SJSA1 (cell line): ENCODE results near the gene PTRH1. TPM values are rescaled to one million over a fixed set of nuclear protein-coding genes. Genes with fewer than 3 reads are reported as not detected.

Experiments
- DNase-seq, 2 experiments: peaks; one replicate each; pipeline ENCODE4 v3.0.0-alpha.2; 2015 to 2020; ENCODE audit warnings: low spot score in 2 of 2, low read depth in 1 of 2
- H3K27ac ChIP-seq: fragments of 250-450 bp; sonication (Bioruptor Pico); 2 replicates; pipeline ENCODE4 v1.5.1; 2020; ENCODE audit warnings: mild to moderate bottlenecking, moderate library complexity
- H3K27me3 ChIP-seq: fragments of 250-450 bp; sonication (Bioruptor Pico); replicated peaks from 2 replicates; pipeline ENCODE4 v1.5.1; 2020; ENCODE audit warnings: mild to moderate bottlenecking, moderate library complexity
- H3K36me3 ChIP-seq: fragments of 250-450 bp; sonication (Bioruptor Pico); 2 replicates; pipeline ENCODE4 v1.5.1; 2020; ENCODE audit warnings: mild to moderate bottlenecking
- H3K4me1 ChIP-seq: fragments of 250-450 bp; sonication (Bioruptor Pico); replicated peaks from 2 replicates; pipeline ENCODE4 v1.6.1; 2021; ENCODE audit warnings: mild to moderate bottlenecking
- H3K4me3 ChIP-seq: fragments of 250-450 bp; sonication (Bioruptor Pico); 2 replicates; pipeline ENCODE4 v1.5.1; 2020; ENCODE audit warnings: mild to moderate bottlenecking
- H3K9me3 ChIP-seq: fragments of 250-450 bp; sonication (Bioruptor Pico); replicated peaks from 2 replicates; pipeline ENCODE4 v1.5.1; 2020; ENCODE audit warnings: mild to moderate bottlenecking
- total RNA-seq: library from RNA; depleted of rRNA; stranded (reverse); fragments of >200 nt; shearing (Covaris generic); gene quantifications from 2 replicates; pipeline ENCODE4 v1.2.3, GENCODE V29; 2014

PTRH1 gene
- total RNA-seq, 1 experiment from 2014 or later, result 17.5 TPM

DNA sequence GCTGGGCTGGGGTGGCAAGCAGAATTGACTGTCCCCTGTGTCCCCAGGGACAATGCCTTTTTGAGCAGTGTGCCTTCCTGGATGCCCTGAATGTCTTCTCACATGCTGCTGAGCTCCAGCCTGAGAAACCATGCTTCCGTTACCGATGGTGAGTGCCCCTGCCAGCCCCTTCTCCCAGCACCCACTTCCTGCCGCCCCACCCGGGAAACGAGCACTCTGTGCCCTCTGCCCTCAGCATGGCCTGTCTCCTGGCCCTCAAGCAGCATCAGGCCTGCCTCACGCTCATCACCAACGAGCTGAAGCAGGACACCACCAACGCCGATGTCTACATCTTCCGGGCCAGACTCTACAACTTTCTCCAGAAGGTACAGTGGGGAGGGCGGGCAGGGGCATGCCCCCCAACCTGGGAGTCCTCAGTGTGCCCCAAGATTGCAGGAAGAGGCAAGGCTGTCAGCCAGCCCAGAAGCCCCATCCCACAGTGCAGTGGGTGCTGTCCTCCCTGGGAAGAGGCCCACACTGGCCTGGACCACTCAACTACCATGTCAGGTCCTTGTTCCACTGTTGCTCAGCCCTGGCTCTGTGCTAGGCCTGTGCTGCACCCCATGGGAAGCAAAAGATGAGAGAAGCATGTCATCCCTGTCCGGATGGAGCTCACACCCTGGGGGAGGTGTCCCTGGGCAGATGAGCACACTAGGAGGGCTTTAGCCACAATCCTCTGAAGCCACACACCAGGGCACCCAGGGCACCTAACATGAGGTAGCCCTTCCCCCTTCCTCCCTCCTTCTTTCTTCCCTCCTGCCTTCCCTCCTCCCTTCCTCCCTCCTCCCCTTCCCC is 4.8 kb upstream of the PTRH1 start:
- H3K9me3 ChIP-seq, result no peaks in the 10 kb centered on the region
- no peak for DNase-seq
- no peak overlapping the region for H3K27ac ChIP-seq
- H3K4me1 ChIP-seq, result peaks cover 27% of the 10 kb centered on the region
- no peaks in the 10 kb centered on the region; the same call in 1 of the 2 replicates for H3K36me3 ChIP-seq
- H3K4me3 ChIP-seq, result no peak overlapping the region
- H3K27me3 ChIP-seq, result no peaks in the 10 kb centered on the region

- peaks cover 7% of the 10 kb centered on the region; the same call in 1 of the 2 replicates for H3K36me3 ChIP-seq
- peaks cover 33% of the 10 kb centered on the region for H3K4me1 ChIP-seq
- no peaks in the 10 kb centered on the region for H3K9me3 ChIP-seq
- no peak overlapping the region for H3K27ac ChIP-seq
- no peak overlapping the region for H3K4me3 ChIP-seq
- no peak for DNase-seq
- H3K27me3 ChIP-seq, result no peaks in the 10 kb centered on the region
These were observed 2.3 kb upstream of the PTRH1 start for GRCh38 chr9:127717766-127718165.

- Histone ChIP-seq H3K9me3 (no peaks in the 10 kb centered on the region), H3K4me1 (peaks cover 24% of the 10 kb centered on the region), H3K27me3 (no peaks in the 10 kb centered on the region), H3K36me3 (peaks cover 7% of the 10 kb centered on the region; the same call in 1 of the 2 replicates), H3K4me3 (no peak overlapping the region), H3K27ac (peak overlapping the region; percentile 54)
- peak in 1 of 2 experiments; percentile 28 for DNase-seq
These were observed 949 bp upstream of the PTRH1 start for GRCh38 chr9:127716412-127716811.

GRCh38 chr9:127714951-127715469 is 453 bp downstream of the PTRH1 start:
- no peaks in the 10 kb centered on the region for H3K27me3 ChIP-seq
- H3K9me3 ChIP-seq, result no peaks in the 10 kb centered on the region
- no peak for DNase-seq
- H3K27ac ChIP-seq, result peak overlapping the region; percentile 54
- peaks cover 7% of the 10 kb centered on the region; the same call in 1 of the 2 replicates for H3K36me3 ChIP-seq
- peaks cover 12% of the 10 kb centered on the region for H3K4me1 ChIP-seq
- peak overlapping the region; percentile 52 for H3K4me3 ChIP-seq

- DNase-seq, result no peak
- no peaks in the 10 kb centered on the region for H3K9me3 ChIP-seq
- no peaks in the 10 kb centered on the region for H3K27me3 ChIP-seq
These were observed 1.3 kb downstream of the PTRH1 start for GRCh38 chr9:127714020-127714750.

GRCh38 chr9:127712867-127713266 is 2.6 kb downstream of the PTRH1 start:
- H3K36me3 ChIP-seq, result peaks cover 7% of the 10 kb centered on the region; the same call in 1 of the 2 replicates
- peaks cover 11% of the 10 kb centered on the region for H3K4me1 ChIP-seq
- no peak overlapping the region for H3K4me3 ChIP-seq
- H3K27me3 ChIP-seq, result no peaks in the 10 kb centered on the region
- no peaks in the 10 kb centered on the region for H3K9me3 ChIP-seq
- no peak for DNase-seq
- H3K27ac ChIP-seq, result no peak overlapping the region

More at GRCh38 chr9:127714020-127714750, 1.3 kb downstream of the PTRH1 start:
- Histone ChIP-seq H3K4me1 (peaks cover 11% of the 10 kb centered on the region), H3K4me3 (peak overlapping the region; percentile 52), H3K36me3 (peaks cover 7% of the 10 kb centered on the region; the same call in 1 of the 2 replicates), H3K27ac (no peak overlapping the region)

DNA sequence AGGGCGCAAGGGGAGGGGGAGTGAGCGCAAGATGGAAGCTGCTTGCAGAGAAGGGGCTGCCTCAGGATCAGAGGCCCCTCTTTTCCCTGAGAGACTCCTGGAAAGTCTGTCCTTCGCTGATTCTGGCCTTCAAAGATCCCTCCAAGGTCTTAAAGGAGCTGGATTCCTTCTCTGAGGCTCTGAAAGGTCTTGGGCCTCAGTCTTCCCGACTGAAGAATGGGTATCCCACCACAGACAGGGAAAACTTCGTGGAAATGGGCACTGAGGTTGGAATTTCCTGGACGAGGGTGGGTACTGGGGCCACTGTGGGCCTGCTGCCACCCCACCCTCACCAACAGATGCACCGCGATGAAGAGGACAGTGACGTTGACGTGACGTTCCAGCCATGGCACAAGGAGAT is 3.1 kb downstream of the PTRH1 start:
- DNase-seq, result no peak
- Histone ChIP-seq H3K9me3 (no peaks in the 10 kb centered on the region), H3K36me3 (peaks cover 7% of the 10 kb centered on the region; the same call in 1 of the 2 replicates), H3K27me3 (no peaks in the 10 kb centered on the region), H3K4me1 (peaks cover 11% of the 10 kb centered on the region), H3K27ac (no peak overlapping the region), H3K4me3 (no peak overlapping the region)

GRCh38 chr9:127711831-127712274 is 3.6 kb downstream of the PTRH1 start:
- H3K4me1 ChIP-seq, result peaks cover 11% of the 10 kb centered on the region

DNA sequence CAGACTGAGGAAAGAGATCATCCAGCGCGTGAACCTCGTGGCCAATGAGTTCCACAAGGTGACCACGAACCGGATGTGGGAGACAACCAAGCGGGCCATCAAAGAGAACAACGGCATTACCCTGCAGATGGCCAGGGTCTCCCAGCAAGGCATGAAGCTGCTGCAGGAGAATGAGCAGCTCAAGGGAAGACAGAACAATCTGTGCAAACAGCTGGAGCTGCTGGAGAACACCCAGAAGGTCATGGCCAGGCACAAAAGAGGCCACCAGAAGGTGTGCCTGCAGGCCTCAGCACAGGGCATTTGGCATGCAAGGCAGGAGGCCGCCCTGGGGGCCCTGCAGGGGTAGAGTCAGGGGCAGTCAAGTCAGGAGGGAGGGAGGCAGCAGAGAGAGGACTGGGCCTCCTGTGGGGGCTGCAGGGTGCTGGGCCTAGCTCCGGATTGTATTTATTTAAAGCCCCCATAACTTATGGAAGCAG is 4.2 kb downstream of the PTRH1 start:
- Histone ChIP-seq H3K27ac (no peak overlapping the region), H3K9me3 (no peaks in the 10 kb centered on the region), H3K36me3 (peaks cover 7% of the 10 kb centered on the region; the same call in 1 of the 2 replicates), H3K4me3 (no peak overlapping the region), H3K4me1 (peaks cover 11% of the 10 kb centered on the region), H3K27me3 (no peaks in the 10 kb centered on the region)
- DNase-seq, result no peak

More at GRCh38 chr9:127711831-127712274, 3.6 kb downstream of the PTRH1 start:
- Histone ChIP-seq H3K4me3 (no peak overlapping the region), H3K27ac (no peak overlapping the region), H3K27me3 (no peaks in the 10 kb centered on the region), H3K36me3 (peaks cover 7% of the 10 kb centered on the region; the same call in 1 of the 2 replicates), H3K9me3 (no peaks in the 10 kb centered on the region)
- DNase-seq, result no peak

DNA sequence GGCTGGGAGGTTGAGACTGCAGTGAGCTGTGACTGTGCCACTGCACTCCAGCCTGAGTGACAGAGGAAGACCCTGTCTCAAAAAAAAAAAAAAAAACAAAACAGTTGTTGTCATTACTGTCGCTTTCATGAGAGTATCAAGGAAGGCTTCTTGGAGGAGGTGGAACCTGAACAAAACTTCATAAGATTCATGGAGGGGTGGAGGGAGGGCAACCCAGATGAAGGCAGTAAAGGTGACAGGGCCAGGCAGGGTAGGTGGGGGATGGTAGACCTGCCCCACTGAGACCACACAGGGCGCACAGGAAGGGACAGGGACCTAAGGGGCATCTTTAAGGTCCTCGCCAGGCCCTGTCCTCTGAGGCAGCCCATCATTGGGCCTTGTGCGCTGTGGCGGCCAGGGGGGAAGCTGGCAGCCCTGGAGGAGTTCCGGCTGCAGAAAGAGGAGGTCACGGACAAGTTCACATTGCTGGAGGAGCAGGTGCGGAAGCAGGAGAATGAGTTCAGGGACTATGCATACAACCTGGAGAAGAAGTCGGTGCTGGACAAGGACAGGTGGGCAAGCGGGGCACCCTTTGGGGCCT is 5.2 kb downstream of the PTRH1 start:
- peaks cover 7% of the 10 kb centered on the region; the same call in 1 of the 2 replicates for H3K36me3 ChIP-seq
- no peaks in the 10 kb centered on the region for H3K27me3 ChIP-seq
- H3K27ac ChIP-seq, result no peak overlapping the region
- no peaks in the 10 kb centered on the region for H3K9me3 ChIP-seq
- DNase-seq, result no peak
- H3K4me1 ChIP-seq, result peaks cover 6% of the 10 kb centered on the region
- no peak overlapping the region for H3K4me3 ChIP-seq

DNA sequence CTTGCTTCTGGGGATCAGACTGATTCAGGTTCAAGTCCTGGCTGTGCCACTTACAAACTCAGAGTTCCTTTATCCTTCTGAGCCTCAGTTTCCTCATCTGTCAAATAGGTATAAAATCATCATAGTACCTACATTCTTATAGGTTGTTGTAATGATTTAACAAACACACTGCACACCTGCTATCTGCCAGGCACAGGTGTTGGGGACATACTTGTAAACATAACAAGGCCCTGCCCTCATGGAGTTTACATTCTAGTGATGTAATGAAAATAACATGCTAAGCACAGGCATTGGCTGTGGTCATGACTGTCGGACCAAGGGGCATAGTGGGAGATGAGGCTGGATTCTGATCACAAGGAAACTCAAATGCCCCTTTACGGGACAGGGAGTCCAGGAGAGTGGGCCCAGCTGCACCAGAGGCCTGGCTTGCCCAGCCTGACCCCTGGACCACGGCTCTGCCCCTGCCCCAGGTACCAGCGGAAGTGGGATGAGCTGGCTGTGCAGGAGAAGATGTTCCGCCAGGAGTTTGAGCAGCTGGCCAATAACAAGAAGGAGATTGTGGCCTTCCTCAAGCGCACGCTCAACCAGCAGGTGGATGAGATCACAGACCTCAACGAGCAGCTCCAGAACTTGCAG is 6.4 kb downstream of the PTRH1 start:
- Histone ChIP-seq H3K9me3 (no peaks in the 10 kb centered on the region), H3K27me3 (no peaks in the 10 kb centered on the region), H3K27ac (no peak overlapping the region), H3K4me3 (no peak overlapping the region), H3K36me3 (peaks cover 5% of the 10 kb centered on the region; the same call in 1 of the 2 replicates), H3K4me1 (peaks cover under 1% of the 10 kb centered on the region; the same call in 1 of the 2 replicates)
- DNase-seq, result no peak

- no peaks in the 10 kb centered on the region; the same call in 1 of the 2 replicates for H3K4me1 ChIP-seq
- DNase-seq, result no peak
- no peaks in the 10 kb centered on the region for H3K36me3 ChIP-seq
- no peaks in the 10 kb centered on the region for H3K27me3 ChIP-seq
- no peak overlapping the region for H3K4me3 ChIP-seq
- H3K27ac ChIP-seq, result no peak overlapping the region
- H3K9me3 ChIP-seq, result no peaks in the 10 kb centered on the region
These were observed 7.7 kb downstream of the PTRH1 start for GRCh38 chr9:127707766-127708165.

- Histone ChIP-seq H3K27me3 (no peaks in the 10 kb centered on the region), H3K4me1 (no peaks in the 10 kb centered on the region), H3K36me3 (no peaks in the 10 kb centered on the region), H3K9me3 (no peaks in the 10 kb centered on the region), H3K4me3 (no peak within 1 kb of the TSS), H3K27ac (no peak within 1 kb of the TSS)
- DNase-seq, result no peak
These were observed 8.6 kb downstream of the PTRH1 start, which contains the start of gene CFAP157 for GRCh38 chr9:127706836-127707241. CFAP157 (plus strand) TSS chr9:127706988; CDS start chr9:127707032, 44 bp downstream.
